ENCODE data around the gene LYST.
A peak's percentile ranks its signal among the peaks of the same experiment; 100 is the strongest.

Gene LYST

DNA sequence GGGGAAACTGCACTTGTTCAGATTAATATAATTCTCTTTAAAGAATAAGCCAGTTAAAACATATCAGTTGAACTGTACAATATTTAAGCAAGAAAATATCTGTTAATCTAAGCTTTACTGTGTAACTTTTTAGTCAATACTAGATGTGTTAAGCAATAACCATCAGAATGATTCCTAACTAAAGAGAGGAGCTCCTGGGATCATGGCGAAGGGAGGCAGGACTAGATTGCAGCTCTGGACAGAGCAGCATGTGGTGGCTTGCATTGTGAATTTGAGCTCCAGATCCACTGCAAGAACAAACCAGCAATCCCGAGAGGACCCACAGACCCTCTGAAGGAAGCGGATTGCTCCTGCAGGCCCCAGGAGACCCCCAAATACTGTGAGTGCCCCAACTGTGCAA is 21.9 kb downstream of the LYST start:
- Histone ChIP-seq H3K27me3 (ENCODE audit: low read length) (no peaks in the 10 kb centered on the region), H4K20me1 (ENCODE audit: low read depth, low read length) (no peaks in the 10 kb centered on the region), H3K9ac (ENCODE audit: low read length) (no peak overlapping the region), H3K9me3 (ENCODE audit: insufficient read depth, low read length) (no peaks in the 10 kb centered on the region), H3K36me3 (ENCODE audit: low read length) (no peaks in the 10 kb centered on the region), H3K9me2 (replicated peaks; ENCODE audit: insufficient read depth, low read length) (no peaks in the 10 kb centered on the region), H3K4me2 (ENCODE audit: low read depth, low read length, poor library complexity, severe bottlenecking) (no peak overlapping the region), H3F3A (ENCODE audit: insufficient read depth) (no peaks in the 10 kb centered on the region; the same call in 1 of the 2 replicates), H3K4me3 (ENCODE audit: insufficient read depth, low read length, poor library complexity, severe bottlenecking) (no peak overlapping the region), H3K79me2 (ENCODE audit: insufficient read depth, low read length) (no peaks in the 10 kb centered on the region), H2AFZ (ENCODE audit: low read depth, low read length, severe bottlenecking) (no peak overlapping the region), H3K27ac (ENCODE audit: low read depth, low read length) (no peak overlapping the region)
- TF ChIP-seq, protein P1, sequence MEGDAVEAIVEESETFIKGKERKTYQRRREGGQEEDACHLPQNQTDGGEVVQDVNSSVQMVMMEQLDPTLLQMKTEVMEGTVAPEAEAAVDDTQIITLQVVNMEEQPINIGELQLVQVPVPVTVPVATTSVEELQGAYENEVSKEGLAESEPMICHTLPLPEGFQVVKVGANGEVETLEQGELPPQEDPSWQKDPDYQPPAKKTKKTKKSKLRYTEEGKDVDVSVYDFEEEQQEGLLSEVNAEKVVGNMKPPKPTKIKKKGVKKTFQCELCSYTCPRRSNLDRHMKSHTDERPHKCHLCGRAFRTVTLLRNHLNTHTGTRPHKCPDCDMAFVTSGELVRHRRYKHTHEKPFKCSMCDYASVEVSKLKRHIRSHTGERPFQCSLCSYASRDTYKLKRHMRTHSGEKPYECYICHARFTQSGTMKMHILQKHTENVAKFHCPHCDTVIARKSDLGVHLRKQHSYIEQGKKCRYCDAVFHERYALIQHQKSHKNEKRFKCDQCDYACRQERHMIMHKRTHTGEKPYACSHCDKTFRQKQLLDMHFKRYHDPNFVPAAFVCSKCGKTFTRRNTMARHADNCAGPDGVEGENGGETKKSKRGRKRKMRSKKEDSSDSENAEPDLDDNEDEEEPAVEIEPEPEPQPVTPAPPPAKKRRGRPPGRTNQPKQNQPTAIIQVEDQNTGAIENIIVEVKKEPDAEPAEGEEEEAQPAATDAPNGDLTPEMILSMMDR (IDR thresholded peaks at IDR 0.05; ENCODE audit: insufficient read depth, low read length, poor library complexity, severe bottlenecking), result no peak
- no peak for TF ChIP-seq EZH2phosphoT487 (conservative IDR thresholded peaks at IDR 0.05; ENCODE audit: low read length)

DNA sequence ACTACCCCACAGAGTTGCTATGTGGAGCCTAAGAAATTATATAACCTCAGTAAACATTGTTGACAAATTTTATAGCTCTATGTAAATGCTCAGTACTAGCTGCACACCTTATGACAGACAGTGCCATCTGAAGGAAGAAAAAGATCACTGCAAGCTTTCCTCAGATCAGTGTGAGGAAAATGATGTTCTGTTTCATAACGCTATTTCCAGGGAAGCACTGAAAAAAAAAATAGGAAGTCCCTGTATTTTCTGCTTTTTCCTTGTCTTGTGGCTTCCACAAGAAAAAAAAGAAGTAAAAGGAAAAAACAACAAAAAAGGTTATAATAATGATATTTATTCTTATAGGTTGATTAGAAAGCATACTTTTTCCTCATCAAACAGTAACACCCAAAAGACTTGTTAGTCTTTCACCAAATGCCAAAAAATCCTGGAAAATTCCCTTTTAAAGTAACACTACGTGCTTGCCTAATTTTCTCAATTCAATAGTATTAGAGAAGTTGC is 23.2 kb downstream of the LYST start:
- H3K9ac ChIP-seq (ENCODE audit: low read length), result no peak overlapping the region
- no peaks in the 10 kb centered on the region; the same call in 1 of the 2 replicates for H3F3A ChIP-seq (ENCODE audit: insufficient read depth)
- H3K27me3 ChIP-seq (ENCODE audit: low read length), result no peaks in the 10 kb centered on the region
- no peaks in the 10 kb centered on the region for H3K79me2 ChIP-seq (ENCODE audit: insufficient read depth, low read length)
- no peak overlapping the region for H3K4me2 ChIP-seq (ENCODE audit: low read depth, low read length, poor library complexity, severe bottlenecking)
- no peaks in the 10 kb centered on the region for H3K9me2 ChIP-seq (replicated peaks; ENCODE audit: insufficient read depth, low read length)
- H3K27ac ChIP-seq (ENCODE audit: low read depth, low read length), result no peak overlapping the region
- no peaks in the 10 kb centered on the region for H4K20me1 ChIP-seq (ENCODE audit: low read depth, low read length)
- H3K4me3 ChIP-seq (ENCODE audit: insufficient read depth, low read length, poor library complexity, severe bottlenecking), result no peak overlapping the region
- H2AFZ ChIP-seq (ENCODE audit: low read depth, low read length, severe bottlenecking), result no peak overlapping the region
- no peaks in the 10 kb centered on the region for H3K36me3 ChIP-seq (ENCODE audit: low read length)
- no peaks in the 10 kb centered on the region for H3K9me3 ChIP-seq (ENCODE audit: insufficient read depth, low read length)
- TF ChIP-seq, protein P1 (IDR thresholded peaks at IDR 0.05; ENCODE audit: insufficient read depth, low read length, poor library complexity, severe bottlenecking), result peak; percentile 52
- no peak for TF ChIP-seq EZH2phosphoT487 (conservative IDR thresholded peaks at IDR 0.05; ENCODE audit: low read length)

DNA sequence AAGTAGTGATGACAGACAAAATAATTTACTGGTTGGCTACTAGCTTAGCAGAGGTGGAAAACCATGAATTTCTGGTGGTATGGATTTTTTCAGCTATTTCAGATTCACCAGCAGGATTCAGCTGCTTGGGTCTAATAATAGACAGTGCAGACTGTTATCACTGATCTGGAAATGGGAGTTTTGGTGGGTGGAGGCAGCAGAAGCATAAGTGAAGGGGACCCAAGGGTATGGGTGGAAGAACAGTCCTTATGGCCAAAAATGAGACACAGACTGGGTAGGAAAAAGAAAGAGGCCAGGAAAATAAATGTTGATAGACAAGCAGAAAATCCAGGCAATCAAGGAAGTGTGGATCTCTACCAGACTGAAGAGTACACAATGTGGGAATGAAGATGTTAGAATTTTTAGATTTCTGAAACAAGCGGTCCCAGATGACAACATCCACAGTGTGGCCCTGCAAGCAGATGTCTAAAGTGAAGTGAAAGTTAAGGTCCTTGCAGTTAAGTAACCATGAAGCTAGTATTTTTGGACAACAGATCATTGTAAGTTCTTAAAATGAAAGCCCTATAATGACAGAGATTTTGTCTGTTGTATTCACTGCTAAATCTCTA is 24.7 kb downstream of the LYST start:
- Histone ChIP-seq H3F3A (ENCODE audit: insufficient read depth) (no peaks in the 10 kb centered on the region; the same call in 1 of the 2 replicates), H3K4me3 (ENCODE audit: insufficient read depth, low read length, poor library complexity, severe bottlenecking) (no peak overlapping the region), H3K9me3 (ENCODE audit: insufficient read depth, low read length) (no peaks in the 10 kb centered on the region), H3K4me2 (ENCODE audit: low read depth, low read length, poor library complexity, severe bottlenecking) (peak overlapping the region; percentile 21), H4K20me1 (ENCODE audit: low read depth, low read length) (no peaks in the 10 kb centered on the region), H3K9me2 (replicated peaks; ENCODE audit: insufficient read depth, low read length) (no peaks in the 10 kb centered on the region), H3K9ac (ENCODE audit: low read length) (no peak overlapping the region), H3K79me2 (ENCODE audit: insufficient read depth, low read length) (no peaks in the 10 kb centered on the region), H2AFZ (ENCODE audit: low read depth, low read length, severe bottlenecking) (peak overlapping the region; percentile 12), H3K36me3 (ENCODE audit: low read length) (no peaks in the 10 kb centered on the region), H3K27ac (ENCODE audit: low read depth, low read length) (no peak overlapping the region), H3K27me3 (ENCODE audit: low read length) (no peaks in the 10 kb centered on the region)
- TF ChIP-seq, protein P1 (IDR thresholded peaks at IDR 0.05; ENCODE audit: insufficient read depth, low read length, poor library complexity, severe bottlenecking), result no peak
- TF ChIP-seq EZH2phosphoT487 (conservative IDR thresholded peaks at IDR 0.05; ENCODE audit: low read length), result no peak
